Adrenal gland (tissue), 12 donors: ENCODE data around the gene MYLK4. TPM values are rescaled to one million over a fixed set of nuclear protein-coding genes. Genes with fewer than 3 reads are reported as not detected.

ENCODE experiments used
- DNase-seq, 7 donors: peaks; one replicate each; pipeline ENCODE4 v3.0.0-alpha.2; 2019 to 2020
- H3K27ac ChIP-seq, 5 donors: fragments of 200-600 bp; sonication (generic) in 4 of 5; 1 replicate in 3 of 5; 2 replicates in 2 of 5; pipeline versions ENCODE4 v1.5.1 to v1.8.0; 2016 to 2020; ENCODE audit warnings: mild to moderate bottlenecking in 1 of 5
- H3K27me3 ChIP-seq: fragments of 200-600 bp; 2 replicates; pipeline ENCODE4 v1.8.0; 2021
- H3K36me3 ChIP-seq, 2 donors: fragments of 200-600 bp; replicated peaks in 1 of 2; 1 replicate in 1 of 2; 2 replicates in 1 of 2; pipeline versions ENCODE4 v1.5.1 to v1.8.0; 2018 to 2022
- H3K4me1 ChIP-seq, 2 donors: fragments of 200-600 bp; replicated peaks in 1 of 2; 1 replicate in 1 of 2; 2 replicates in 1 of 2; pipeline versions ENCODE4 v1.5.1 to v1.8.0; 2018 to 2021
- H3K4me3 ChIP-seq, 4 donors: fragments of 200-600 bp; sonication (generic) in 3 of 4; one replicate each; pipeline ENCODE4 v1.5.1; 2016 to 2018
- H3K9me3 ChIP-seq, 3 donors: fragments of 200-600 bp; sonication (generic) in 1 of 3; replicated peaks in 1 of 3; 1 replicate in 2 of 3; 2 replicates in 1 of 3; pipeline versions ENCODE4 v1.5.1 to v1.8.0; 2016 to 2021
- POLR2A ChIP-seq, 2 donors: fragments of 450-650 bp; IDR thresholded peaks; one replicate each; pipeline ENCODE4 v1.6.1; 2017; ENCODE audit warnings: antibody characterized with exemption in 2 of 2, mild to moderate bottlenecking in 2 of 2, moderate library complexity in 1 of 2
- whole genome bisulfite sequencing, 4 donors: extraction: QIAGEN DNeasy Blood & Tissue Kit in 2 of 4; methylation state at CpG; one replicate each; pipeline versions ENCODE4 v1.1.5 to v1.1.7; 2013 to 2017; 5-methylcytosine and 5-hydroxymethylcytosine counted together
- intact Hi-C, 2 donors: fragments of 100-400 bp; cut with DNase I; formaldehyde crosslinking; loops; one replicate each; pipeline versions ENCODE4 v1.14.1 to v1.15.0; 2022 to 2023
- polyA plus RNA-seq, 3 donors: library from polyadenylated mRNA; stranded (reverse); fragments of 200-250 nt in 2 of 3; fragments of 350-450 nt in 1 of 3; fragmentation: Illumina TruSeq in 1 of 3; extraction: RNeasy Lipid Tissue Mini Kit (QIAGEN cat#74804) in 1 of 3; gene quantifications; one replicate each; pipeline ENCODE4 v1.2.3, GENCODE V29; 2013 to 2014
- total RNA-seq, 9 donors: library from RNA; depleted of rRNA in 4 of 9; stranded (reverse); fragments of >200 nt in 4 of 9; fragments of 120-200 nt in 1 of 9; fragmentation: NEBNext Ultra II Directional in 1 of 9; extraction: Animal tissue kit (Norgen Biotek cat#: 25700) in 1 of 9; gene quantifications; one replicate each; pipeline versions ENCODE4 v1.1.0 to v1.2.4, GENCODE V29; 2013 to 2023
- TF ChIP-seq, protein P1 (sequence below), 6 experiments: fragments of 450-650 bp in 4 of 6; fragments of 200-600 bp in 2 of 6; sonication (generic) in 1 of 6; IDR thresholded peaks; 1 replicate in 5 of 6; 2 replicates in 1 of 6; pipeline versions ENCODE4 v1.5.1 to v1.8.0; 2016 to 2021; ENCODE audit warnings: antibody characterized with exemption in 6 of 6, mild to moderate bottlenecking in 2 of 6, moderate library complexity in 1 of 6
- donor health status: healthy with polysubstance abuse.
- donor health status: Bipolar disorder and iron deficiency.
- donor health status: DM: yes; HTN: yes; CAD: no.
- donor health status: DM: no; HTN: no; CAD: no.
- donor health status: DM: no; HTN: no; CAD: no.
- donor health status: DM: yes; HTN: yes; CAD: no.

Gene MYLK4
- total and polyA plus RNA-seq, 12 donors, result 0.35 to 0.90 (median 0.68) TPM

DNA sequence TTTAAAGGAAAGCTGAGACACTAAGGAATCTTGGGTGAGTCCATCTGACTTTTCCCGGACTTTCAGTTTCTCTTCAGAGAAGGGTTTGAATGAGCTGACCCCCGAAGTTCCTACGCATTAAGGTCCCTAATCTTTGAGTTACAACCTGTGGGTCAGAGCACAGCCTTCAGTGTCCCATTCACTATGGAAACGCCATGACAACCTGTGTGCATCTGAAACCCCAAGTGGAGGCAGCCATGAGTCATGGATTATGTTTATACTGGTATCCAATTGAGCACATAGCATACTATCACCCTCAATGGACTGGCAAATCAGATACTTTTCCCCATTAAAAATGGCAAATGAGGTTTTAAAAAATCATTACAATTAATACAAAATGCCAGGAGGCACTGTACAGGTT, 11.4 kb downstream of the MYLK4 start:
- TF ChIP-seq, protein P1, sequence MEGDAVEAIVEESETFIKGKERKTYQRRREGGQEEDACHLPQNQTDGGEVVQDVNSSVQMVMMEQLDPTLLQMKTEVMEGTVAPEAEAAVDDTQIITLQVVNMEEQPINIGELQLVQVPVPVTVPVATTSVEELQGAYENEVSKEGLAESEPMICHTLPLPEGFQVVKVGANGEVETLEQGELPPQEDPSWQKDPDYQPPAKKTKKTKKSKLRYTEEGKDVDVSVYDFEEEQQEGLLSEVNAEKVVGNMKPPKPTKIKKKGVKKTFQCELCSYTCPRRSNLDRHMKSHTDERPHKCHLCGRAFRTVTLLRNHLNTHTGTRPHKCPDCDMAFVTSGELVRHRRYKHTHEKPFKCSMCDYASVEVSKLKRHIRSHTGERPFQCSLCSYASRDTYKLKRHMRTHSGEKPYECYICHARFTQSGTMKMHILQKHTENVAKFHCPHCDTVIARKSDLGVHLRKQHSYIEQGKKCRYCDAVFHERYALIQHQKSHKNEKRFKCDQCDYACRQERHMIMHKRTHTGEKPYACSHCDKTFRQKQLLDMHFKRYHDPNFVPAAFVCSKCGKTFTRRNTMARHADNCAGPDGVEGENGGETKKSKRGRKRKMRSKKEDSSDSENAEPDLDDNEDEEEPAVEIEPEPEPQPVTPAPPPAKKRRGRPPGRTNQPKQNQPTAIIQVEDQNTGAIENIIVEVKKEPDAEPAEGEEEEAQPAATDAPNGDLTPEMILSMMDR (IDR thresholded peaks at IDR 0.05), result no peak
- TF ChIP-seq POLR2A (IDR thresholded peaks at IDR 0.05), result no peak
- no peaks in the 10 kb centered on the region for H3K4me1 ChIP-seq
- WGBS, 4 donors, result 83 to 92% (median 88%) methylated on average over 4 of the region's 4 CpGs
- no peak for DNase-seq
- H3K27me3 ChIP-seq, result no peaks in the 10 kb centered on the region
- no peak overlapping the region for H3K27ac ChIP-seq
- intact Hi-C loops, result loop anchor here in 1 of 2 donors (10.0 kb wide), 1 partner anchor 1145 kb away; no protein-coding TSS in a partner anchor
- no peaks in the 10 kb centered on the region for H3K9me3 ChIP-seq
- no peaks in the 10 kb centered on the region for H3K36me3 ChIP-seq
- no peak overlapping the region for H3K4me3 ChIP-seq

- 19 to 32% (median 28%) methylated on average over 5 of the region's 5 CpGs for WGBS, 4 donors
- peak; percentile 36 to 73 (median 50) for DNase-seq
- H3K27ac ChIP-seq, result no peak overlapping the region
- intact Hi-C loops, result loop anchor here in 1 of 2 donors (10.0 kb wide), 1 partner anchor 1144 kb away; no protein-coding TSS in a partner anchor
- no peaks in the 10 kb centered on the region for H3K9me3 ChIP-seq
- no peaks in the 10 kb centered on the region for H3K36me3 ChIP-seq
- H3K4me1 ChIP-seq, result no peaks in the 10 kb centered on the region
- no peak overlapping the region for H3K4me3 ChIP-seq
- no peaks in the 10 kb centered on the region for H3K27me3 ChIP-seq
- no peak for TF ChIP-seq POLR2A (IDR thresholded peaks at IDR 0.05)
- TF ChIP-seq, protein P1 (IDR thresholded peaks at IDR 0.05), result peak; percentile 42 to 72 (median 70)
Observed at GRCh38 chr6:2738373-2738979, 12.2 kb downstream of the MYLK4 start.

GRCh38 chr6:2737885-2738284, 12.8 kb downstream of the MYLK4 start:
- H3K27ac ChIP-seq, result no peak overlapping the region

GRCh38 chr6:2734488-2735166, 16.1 kb downstream of the MYLK4 start:
- H3K4me3 ChIP-seq, result no peak overlapping the region
- DNase-seq, result no peak
- H3K36me3 ChIP-seq, result no peaks in the 10 kb centered on the region
- intact Hi-C loops, result loop anchor here in 1 of 2 donors (10.0 kb wide), 1 partner anchor 1140 kb away; no protein-coding TSS in a partner anchor
- H3K27ac ChIP-seq, result no peak overlapping the region
- H3K4me1 ChIP-seq, result peaks cover 0 to 5% of the 10 kb centered on the region in 2 donors
- 86 to 98% (median 89%) methylated on average over 2 of the region's 2 CpGs for WGBS, 4 donors
- H3K9me3 ChIP-seq, result no peaks in the 10 kb centered on the region
- TF ChIP-seq POLR2A (IDR thresholded peaks at IDR 0.05), result no peak
- TF ChIP-seq, protein P1 (IDR thresholded peaks at IDR 0.05), result no peak
- no peaks in the 10 kb centered on the region for H3K27me3 ChIP-seq

More at GRCh38 chr6:2737885-2738284, 12.8 kb downstream of the MYLK4 start:
- peaks cover 0 to 2% of the 10 kb centered on the region in 2 donors for H3K4me1 ChIP-seq
- no peaks in the 10 kb centered on the region for H3K36me3 ChIP-seq
- WGBS, 4 donors, result 40 to 56% (median 46%) methylated on average over 3 of the region's 3 CpGs
- no peaks in the 10 kb centered on the region for H3K9me3 ChIP-seq
- TF ChIP-seq, protein P1 (IDR thresholded peaks at IDR 0.05), result no peak
- no peak for TF ChIP-seq POLR2A (IDR thresholded peaks at IDR 0.05)
- no peaks in the 10 kb centered on the region for H3K27me3 ChIP-seq
- intact Hi-C loops, result loop anchor here in 1 of 2 donors (10.0 kb wide), 1 partner anchor 1143 kb away; no protein-coding TSS in a partner anchor
- no peak for DNase-seq
- H3K4me3 ChIP-seq, result no peak overlapping the region
